Jurkat, Clone E6-1 (cell line): ENCODE data around the gene PAFAH1B2. TPM values are rescaled to one million over a fixed set of nuclear protein-coding genes. Genes with fewer than 3 reads are reported as not detected.
"Not testable (repeated sequence)": the region's sequence is repeated elsewhere in the genome, so short reads cannot be mapped to it uniquely, and the experiment has no call there.

Source experiments
- DNase-seq: peaks from one replicate; pipeline ENCODE4 v3.0.0-alpha.2; 2011; ENCODE audit warnings: low read depth, low spot score
- H3K4me3 ChIP-seq: 2 replicates; pipeline ENCODE4 v1.5.1; 2011; ENCODE audit warnings: mild to moderate bottlenecking, low read length, control low read depth, moderate library complexity
- polyA plus RNA-seq: library from polyadenylated mRNA; unstranded; fragments of >200 nt; gene quantifications from one replicate; pipeline ENCODE4 v1.2.1, GENCODE V29; 2012; ENCODE audit warnings: missing spikeins; ENCODE audit not compliant: insufficient read length, insufficient read depth

Gene PAFAH1B2, protein sequence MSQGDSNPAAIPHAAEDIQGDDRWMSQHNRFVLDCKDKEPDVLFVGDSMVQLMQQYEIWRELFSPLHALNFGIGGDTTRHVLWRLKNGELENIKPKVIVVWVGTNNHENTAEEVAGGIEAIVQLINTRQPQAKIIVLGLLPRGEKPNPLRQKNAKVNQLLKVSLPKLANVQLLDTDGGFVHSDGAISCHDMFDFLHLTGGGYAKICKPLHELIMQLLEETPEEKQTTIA
- 16.4 TPM for polyA plus RNA-seq

DNA sequence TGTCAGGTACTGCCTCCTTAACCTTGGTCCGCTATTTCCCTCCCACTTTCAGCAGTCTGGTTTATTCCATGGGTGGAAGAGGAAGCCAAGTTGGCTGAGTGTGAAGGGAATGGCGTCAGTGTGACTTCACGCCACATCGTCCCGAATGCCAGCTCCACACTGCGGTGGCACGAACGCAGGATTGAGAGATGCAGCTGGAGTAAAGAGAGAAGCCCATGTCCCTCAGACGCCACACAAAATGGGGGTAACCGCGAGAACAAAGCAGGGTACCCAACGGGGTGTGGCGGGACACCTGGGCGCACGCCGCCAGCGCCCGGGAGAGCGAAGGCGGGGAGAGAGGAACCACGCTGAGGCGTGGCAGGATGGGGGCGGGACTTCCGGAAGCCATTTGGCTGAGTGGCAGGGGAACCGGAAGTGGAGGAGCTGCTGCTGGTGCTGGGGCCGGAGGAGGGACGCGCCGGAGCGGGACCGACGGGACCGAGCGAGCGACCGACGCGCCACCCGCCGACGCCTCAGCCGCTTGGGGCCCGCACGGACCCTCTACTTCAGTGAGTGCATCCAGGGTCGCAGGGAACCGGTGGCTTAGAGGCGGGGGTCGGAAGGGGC lies at the start of gene PAFAH1B2:
TSS of gene PAFAH1B2 (plus strand) at position 417 of the 606 bp plus-strand sequence. CDS start 8,161 bp downstream, outside the sequence.
- peak; percentile 92 for DNase-seq
- peak within 1 kb of the TSS; percentile 80 for H3K4me3 ChIP-seq

DNA sequence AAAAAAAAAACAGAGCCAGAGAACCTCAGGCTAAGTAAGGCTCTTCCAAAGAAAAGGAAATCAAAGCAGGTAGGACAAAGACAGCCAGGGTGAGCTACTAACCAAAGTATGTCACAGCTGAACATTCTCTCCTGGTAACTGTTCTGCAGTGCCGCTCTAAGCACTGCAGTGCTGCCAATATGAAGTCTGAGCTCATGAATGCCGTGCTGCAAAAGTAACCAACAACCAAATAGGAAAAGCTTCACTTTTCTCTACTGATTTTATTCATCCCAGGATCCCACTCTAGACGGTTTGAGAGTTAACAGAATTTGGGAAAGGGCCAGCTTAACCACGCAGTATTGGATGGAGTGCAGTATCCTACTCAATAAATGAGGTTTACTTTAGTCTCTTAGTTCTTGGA lies 49.3 kb upstream of the PAFAH1B2 start:
- H3K4me3 ChIP-seq, result no peak overlapping the region

DNA sequence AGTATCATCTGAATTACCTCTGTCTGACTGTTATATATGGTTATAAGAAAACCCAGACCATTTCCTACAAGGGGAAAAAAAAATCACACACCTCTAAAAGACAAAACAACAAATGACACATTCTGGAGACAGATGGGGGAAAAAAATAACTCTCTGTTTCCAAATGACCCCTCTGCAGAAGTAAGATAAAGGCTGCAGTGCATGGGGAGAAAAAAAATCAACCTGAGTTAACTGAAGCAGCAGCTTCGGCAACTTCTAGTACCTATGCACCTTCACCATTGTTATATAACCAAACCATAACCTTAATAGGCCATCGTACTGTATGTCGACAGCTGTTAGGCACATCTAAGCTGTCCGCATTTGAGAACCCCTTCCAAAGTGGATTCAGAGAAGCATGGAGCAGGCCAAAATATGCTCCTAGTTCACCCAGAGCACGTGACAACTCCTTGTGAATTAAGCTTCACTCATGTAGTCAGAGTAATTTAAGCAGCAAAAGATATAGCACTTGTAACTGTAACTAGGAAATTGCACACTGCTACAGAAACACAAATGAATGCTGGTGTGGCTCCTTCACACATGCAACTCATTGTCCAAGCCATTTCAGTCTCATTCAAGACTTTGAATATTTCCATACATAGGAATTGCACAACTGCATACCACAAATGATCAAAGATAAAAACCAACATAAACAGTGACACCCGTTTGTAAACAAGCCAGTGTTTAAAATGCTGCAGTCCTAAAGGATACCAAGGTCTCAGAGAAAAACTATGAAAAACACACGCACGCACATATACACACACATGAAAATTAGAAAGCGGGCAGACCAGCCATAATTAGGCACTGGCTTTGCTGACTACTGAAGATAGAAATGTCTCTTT lies 48.6 kb upstream of the PAFAH1B2 start:
- no peak overlapping the region for H3K4me3 ChIP-seq
- no peak for DNase-seq

More for the DNA sequence above, 49.3 kb upstream of the PAFAH1B2 start:
- DNase-seq, result no peak

DNA sequence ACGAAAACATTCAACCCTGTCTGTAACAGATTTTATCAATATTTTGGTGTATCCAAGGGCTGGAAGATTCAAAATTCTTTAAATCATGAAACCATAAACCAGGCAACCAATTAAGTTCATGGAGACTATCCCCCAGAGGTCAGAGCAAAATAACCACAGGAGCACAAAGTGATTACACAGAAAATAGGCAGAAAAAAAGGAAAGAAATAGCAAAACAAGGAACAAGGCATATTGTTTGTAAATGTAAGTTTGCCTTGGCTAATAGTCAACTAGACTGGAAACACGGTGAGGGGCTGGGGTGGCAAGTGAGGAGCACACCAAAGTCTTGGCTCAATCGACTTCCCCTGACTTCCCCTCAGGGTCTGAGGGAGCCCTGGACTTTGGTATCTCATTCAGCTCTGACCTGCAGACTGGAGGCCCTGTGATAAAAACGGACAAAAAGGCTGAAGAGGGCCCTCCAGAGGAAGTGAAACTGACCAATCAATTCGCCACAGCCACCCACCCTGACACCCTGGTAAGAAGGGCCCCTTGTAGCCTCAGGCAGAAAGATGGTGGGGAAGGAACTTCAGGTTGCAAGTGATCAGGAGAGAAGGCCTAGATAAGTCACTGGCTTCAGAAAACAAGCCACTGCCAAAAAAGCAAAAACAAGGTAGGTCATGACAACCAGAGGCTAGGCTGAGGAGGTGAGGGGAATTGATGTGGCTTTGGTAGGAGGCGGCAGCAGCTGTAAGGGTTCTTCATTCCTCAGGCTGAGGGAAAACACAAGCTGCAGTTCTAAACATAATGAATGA lies 47.7 kb upstream of the PAFAH1B2 start:
- DNase-seq, result peak; percentile 68
- H3K4me3 ChIP-seq, result peak overlapping the region; percentile 75; the same call in 1 of the 2 replicates

DNA sequence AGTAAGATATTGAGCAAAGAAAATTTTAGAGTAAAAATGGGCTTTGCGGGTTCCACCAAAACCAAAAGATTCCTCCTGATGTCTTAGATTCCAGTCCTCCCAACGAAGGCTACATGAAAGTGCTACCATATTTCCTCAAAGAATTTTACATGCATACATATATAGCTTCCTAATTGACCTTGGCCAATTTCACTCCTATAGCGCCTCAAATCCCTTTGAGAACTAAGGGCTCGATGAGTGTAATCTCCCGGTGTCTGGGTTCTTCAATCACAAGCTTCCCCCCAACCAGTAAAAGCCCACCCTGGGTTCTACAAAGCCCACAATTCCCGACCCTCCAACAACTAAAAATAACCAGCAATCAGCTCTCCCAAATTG lies 47.1 kb upstream of the PAFAH1B2 start:
- no peak for DNase-seq
- H3K4me3 ChIP-seq, result peak overlapping the region; percentile 75

DNA sequence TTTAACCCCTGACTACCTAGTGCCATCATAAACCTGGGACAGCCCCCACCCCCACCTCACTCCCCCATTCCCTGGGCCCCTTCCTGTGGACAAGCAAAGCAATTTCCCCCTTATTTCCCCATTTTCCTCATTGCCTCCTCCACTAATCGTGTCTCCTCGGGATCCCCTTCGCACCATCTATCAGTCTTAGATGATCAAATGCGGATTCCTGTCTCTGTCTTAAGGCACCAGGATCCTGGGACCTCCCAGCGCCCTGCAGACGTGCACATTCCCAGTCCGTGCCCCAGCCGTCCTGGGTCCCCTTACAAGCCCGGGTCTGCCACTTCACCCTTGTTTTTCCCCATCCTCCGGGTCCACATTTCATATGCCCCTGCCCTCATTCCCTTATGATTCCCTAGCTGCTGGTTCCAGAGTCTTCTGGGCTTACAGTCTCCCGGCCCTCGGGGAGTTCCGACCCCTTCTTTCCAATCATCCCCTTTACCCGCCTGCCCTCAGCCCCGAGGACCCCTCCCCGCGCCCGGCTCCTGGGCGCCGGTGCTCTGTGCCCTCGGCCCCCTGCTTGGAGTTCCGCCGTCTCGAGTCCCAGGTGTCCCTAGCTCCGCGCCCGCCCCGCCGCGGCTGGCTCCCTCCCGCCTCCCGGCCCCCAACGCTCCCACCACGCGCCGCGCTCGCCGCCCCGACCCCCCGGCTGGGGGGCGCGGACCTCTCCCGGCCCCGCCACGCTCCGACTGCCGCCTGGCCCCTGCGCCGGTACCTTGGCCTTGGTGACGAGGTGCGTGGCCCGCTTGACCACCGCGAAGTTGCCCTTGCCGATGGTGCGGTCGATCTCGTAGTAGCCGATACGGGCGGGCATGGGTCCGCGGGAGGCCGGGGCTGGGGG lies 46.5 kb upstream of the PAFAH1B2 start:
- H3K4me3 ChIP-seq, result peak overlapping the region; percentile 75
- no peak for DNase-seq

DNA sequence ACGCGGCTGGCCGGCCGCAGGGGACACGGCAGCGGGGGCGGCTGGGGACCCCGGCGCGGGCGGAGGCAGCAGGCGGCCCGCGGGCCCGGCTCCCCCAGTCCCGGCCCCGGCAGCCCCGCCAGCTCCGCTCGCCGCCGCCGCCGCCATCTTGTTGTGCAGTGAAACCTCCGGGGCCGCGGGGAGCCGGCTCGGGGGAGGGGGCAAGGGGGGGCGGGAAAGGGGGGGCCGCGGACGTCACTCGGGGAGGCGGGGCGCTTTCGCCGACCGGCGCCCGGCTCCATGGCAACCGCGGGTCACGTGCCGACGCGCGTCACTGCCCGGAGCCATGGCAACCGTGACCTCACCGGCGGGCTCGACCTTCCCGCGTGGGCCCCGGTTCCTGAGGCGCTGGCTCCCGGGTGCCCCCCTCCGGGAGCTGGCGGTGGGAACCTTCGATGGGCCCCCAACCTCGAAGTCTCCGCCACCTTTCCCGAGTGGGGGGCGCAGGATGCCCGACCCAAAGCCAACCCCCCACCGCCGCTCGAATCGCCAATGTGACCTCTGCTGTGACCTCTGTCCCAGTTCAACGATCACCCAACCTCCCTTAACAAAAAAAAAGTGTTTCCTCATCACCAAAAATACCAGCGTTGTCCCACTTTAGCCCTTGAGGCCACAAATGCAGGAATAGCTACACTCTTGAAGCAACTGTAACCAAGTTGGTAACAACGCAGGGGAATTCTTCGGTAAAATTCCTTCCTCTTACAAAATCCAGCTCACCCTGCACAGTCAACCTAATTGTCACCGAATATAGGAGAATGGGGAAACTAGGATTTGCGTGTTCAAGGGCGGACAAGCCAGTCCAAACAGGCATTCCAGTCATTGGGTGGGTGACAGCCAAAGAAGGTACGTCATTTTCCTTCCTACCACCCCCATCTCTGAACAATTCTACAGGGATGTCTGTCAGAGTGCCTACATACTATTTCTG lies 45.5 kb upstream of the PAFAH1B2 start, which contains the start of gene SIK3:
TSS of gene SIK3 (minus strand) at position 160 of the 964 bp plus-strand sequence. CDS start at position 147, 13 bp downstream.
- DNase-seq, result peak; percentile 73
- H3K4me3 ChIP-seq, result peak within 1 kb of the TSS; percentile 75

DNA sequence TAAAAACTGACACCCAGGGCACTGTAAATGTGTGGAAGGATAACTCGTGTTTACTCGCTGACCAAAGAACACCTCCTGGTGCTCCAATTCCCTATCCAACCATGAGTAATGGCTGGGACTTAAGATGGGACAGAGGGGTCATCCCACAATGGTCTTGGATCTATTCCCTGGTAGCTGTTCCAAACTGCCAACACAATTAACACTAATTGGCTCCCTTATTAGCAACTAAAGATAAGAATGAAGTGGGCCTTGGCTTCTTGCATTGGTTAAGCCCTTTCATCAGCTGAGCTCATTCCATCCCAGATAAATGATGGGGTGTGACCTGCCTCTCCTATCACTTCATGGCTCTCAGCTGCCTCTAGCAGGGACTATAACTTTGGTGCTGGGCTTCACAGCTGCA lies 44.4 kb upstream of the PAFAH1B2 start:
- DNase-seq, result no peak
- H3K4me3 ChIP-seq, result no peak overlapping the region

DNA sequence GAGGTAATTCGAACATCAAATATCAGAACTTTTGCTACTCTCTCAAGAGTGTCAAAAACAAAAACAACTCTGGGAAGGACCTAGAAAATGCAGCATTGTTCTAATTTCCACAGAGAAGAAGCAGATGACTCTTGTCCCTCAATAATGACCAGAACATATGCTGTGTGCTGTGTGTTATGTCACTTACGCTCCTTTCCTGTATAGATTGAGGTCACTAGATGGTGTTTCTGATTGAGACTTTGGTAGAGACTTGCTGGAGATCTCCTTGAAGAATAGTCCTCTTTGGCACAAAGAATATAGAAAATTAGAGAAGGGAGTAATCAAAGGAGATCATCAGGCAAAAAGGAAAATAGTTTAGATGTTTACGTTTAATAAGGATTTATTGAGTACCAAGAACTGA lies 43.5 kb upstream of the PAFAH1B2 start:
- H3K4me3 ChIP-seq, result no peak overlapping the region
- DNase-seq, result no peak

DNA sequence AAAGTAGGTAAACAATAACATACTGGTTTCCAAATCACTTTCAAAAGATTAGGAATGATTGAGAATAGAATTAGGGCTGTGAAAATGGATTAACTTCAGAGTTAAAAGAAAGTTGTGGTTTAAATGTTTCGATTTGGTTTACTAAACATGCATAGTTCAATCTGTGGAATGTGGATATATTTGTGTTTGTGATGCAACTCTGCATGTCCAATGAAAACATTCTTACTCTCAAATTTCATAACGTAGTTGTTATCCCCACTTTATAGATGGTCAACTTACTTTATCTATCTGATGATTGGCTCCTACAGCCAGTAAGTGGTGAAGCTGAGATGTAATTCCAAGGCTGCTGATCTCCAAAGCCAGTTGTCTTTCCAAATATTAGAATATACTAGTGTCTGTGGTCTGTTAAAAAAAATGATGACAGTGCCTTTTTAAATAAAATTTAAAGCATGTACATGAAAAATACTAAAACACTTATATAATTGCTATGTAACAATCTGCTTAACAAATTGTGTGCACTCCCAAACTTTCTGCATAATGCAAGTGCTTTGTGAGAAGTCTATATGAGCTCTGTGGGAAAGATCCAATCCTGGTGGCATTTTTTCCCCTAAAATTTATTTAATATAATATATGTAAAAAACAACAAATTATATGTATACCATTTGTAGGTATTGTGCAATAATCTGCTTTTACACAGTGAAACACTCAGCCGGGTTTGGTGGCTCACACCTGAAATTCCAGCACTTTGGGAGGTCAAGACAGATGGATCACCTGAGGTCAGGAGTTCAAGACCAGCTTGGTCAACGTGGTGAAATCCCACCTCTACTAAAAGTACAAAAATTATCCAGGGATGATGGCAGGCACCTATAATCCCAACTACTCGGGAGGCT lies 36.1 kb upstream of the PAFAH1B2 start:
- DNase-seq, result no peak
- no peak overlapping the region for H3K4me3 ChIP-seq

DNA sequence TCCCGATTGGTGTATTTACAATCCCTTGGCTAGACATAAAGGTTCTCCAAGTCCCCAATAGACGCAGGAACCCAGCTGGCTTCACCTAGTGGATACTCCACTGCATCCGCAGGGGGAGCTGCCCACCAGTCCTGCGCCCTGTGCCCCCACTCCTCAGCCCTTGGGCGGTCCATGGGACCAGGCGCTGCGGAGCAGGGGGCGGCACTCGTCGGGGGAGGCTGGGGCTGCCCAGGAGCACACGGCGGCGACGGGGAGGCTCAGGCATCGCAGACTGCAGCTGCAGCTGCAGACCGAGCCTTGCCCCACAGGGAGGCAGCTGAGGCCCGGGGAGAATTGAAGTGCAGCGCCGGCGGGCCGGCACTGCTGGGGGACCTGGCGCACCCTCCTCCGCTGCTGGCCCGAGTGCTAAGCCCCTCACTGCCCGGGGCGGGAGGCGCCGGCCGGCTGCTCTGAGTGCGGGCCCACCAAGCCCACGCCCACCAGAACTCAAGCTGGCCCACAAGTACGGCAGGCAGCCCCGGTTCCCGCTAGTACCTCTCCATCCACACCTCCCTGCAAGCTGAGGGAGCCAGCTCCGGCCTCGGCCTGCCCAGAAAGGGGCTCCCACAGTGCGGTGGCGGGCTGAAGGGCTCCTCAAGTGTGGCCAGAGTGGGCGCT lies 33.7 kb upstream of the PAFAH1B2 start:
- DNase-seq, result no peak
- no peak overlapping the region for H3K4me3 ChIP-seq

DNA sequence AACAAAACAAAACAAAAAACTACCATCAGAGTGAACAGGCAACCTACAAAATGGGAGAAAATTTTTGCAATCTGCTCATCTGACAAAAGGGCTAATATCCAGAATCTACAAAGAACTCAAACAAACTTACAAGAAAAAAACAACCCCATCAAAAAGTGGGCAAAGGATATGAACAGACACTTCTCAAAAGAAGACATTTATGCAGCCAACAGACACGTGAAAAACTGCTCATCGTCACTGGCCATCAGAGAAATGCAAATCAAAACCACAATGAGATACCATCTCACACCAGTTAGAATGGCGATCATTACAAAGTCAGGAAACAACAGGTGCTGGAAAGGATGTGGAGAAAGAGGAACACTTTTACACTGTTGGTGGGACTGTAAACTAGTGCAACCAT lies 31.6 kb upstream of the PAFAH1B2 start:
- H3K4me3 ChIP-seq, DNase-seq: not testable (repeated sequence)

DNA sequence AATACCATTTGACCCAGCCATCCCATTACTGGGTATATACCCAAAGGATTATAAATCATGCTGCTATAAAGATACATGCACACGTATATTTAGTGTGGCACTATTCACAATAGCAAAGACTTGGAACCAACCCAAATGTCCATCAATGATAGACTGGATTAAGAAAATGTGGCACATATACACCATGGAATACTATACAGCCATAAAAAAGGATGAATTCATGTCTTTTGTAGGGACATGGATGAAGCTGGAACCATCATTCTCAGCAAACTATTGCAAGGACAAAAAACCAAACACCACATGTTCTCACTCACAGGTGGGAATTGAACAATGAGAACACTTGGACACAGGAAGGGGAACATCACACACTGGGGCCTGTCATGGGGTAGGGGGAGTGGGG lies 31.1 kb upstream of the PAFAH1B2 start:
- not testable (repeated sequence) for DNase-seq, H3K4me3 ChIP-seq

DNA sequence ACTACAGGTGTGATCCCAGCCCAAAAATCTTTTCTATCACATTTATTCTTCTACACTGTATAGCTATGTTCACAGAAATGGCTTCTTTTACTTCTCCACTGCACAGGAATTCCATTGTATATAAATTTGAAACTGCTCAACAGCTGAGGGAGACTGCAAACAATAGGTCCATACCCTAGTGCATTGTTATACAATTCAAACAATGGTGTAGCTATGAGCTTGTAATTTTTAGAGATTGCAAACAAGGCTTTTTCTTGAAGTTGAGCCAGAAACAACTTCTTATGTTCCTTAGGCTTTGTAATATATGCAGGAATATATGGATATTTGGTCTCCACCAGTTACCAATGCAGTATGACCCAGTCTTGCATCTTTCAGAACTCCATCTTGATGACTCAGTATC lies 26.4 kb upstream of the PAFAH1B2 start:
- H3K4me3 ChIP-seq, result no peak overlapping the region
- DNase-seq, result no peak

DNA sequence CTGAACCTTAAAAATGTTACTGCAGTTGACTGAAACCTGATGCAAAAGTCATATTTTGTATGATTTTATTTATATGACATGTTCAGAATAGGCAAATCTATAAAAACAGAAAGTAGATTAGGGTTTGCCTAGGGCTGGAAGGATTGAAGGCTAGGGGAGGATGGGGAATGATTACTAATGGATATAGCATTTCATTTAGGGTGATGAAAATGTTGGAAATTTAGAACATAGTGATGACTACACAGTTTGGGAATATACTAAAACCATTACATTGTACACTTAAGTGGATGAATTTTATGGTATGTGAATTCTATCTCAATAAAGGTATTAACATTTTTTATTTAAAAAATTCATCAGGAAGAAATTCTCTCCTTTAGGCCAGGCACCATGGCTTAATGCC lies 22.9 kb upstream of the PAFAH1B2 start:
- H3K4me3 ChIP-seq, result no peak overlapping the region
- no peak for DNase-seq

DNA sequence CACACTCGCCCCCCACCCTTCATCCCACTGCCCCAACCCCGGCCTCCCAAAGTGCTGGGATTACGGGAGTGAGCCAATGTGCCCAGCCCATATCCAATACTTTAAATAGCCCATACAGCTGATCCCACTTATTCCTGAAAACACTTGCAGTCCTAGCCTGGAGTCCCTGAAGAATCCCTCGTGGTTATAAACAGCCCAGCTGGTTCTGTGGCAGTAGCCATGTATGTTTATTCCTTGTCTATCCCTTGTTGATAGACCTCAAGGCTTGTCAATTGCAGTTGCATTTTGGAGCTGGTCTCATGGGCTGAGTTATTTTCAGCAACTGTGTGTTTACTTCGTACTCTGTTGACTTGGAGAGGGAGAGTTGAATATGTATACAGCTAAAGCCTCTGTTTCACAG lies 21.5 kb upstream of the PAFAH1B2 start:
- DNase-seq, result no peak
- no peak overlapping the region for H3K4me3 ChIP-seq
